ENCODE measurements around the gene CTCFL.

The CTCFL gene

DNA sequence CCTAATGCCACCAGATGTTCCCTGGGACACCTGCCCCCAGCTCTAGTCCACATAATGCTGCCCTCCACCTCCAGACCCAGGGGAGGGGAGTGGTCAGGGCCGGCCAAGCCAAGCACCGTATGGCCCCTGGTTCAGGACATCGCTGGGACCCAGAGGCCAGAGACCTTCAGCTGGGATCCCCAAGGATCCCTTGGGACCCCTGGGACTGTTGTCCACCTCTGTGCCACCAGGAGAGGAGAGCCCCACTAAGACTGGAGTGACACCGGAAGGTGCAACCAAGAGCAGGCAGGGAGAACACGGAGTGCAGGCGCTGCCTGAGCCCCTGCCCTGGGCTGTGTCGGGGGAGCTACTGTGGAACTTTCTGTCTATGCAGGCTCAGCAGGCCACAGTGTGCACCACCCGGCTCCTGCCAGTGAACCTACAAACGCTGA is 43.6 kb downstream of the CTCFL start:
- Histone ChIP-seq H3K27ac (no peak overlapping the region), H3K4me3 (no peak overlapping the region)
- TF ChIP-seq, protein P1, sequence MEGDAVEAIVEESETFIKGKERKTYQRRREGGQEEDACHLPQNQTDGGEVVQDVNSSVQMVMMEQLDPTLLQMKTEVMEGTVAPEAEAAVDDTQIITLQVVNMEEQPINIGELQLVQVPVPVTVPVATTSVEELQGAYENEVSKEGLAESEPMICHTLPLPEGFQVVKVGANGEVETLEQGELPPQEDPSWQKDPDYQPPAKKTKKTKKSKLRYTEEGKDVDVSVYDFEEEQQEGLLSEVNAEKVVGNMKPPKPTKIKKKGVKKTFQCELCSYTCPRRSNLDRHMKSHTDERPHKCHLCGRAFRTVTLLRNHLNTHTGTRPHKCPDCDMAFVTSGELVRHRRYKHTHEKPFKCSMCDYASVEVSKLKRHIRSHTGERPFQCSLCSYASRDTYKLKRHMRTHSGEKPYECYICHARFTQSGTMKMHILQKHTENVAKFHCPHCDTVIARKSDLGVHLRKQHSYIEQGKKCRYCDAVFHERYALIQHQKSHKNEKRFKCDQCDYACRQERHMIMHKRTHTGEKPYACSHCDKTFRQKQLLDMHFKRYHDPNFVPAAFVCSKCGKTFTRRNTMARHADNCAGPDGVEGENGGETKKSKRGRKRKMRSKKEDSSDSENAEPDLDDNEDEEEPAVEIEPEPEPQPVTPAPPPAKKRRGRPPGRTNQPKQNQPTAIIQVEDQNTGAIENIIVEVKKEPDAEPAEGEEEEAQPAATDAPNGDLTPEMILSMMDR (IDR thresholded peaks at IDR 0.05) = no peak
- DNase-seq (ENCODE audit: low spot score) = peak; percentile 50

DNA sequence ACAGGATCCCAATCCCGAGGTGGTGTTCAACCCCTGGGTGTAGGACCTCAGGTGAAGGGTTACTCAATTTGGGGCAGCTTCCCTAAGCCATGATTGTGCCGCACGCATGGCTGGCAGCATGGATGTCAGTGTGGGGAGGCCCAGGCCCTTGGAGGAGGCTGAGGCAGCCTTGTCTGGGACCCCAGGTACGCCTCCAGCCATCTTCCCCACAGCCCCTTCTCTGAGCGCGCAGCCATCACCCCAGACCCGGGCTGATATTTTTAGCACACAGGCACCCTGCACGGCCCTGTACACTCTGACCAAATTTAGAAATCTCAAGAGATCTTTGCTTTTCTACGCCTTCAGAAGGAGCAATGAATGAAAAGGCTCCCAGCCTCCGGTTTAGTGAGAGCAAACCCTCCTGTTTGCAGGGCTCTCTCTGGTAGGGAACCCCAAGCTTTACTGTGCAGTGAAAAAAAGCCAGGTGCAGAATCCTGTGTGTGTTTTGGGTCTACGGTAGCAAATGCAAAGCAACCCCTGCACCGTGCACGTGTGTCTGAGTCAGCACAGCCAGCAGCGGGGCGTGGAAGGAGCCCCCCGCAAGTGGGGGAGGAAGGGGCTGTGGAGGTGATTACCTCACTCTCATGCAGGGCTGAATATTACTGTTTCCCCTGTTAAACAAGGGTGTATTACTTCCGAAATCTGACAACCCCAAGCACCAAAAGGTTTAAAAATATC is 44.3 kb downstream of the CTCFL start:
- peak; percentile 28 for DNase-seq (ENCODE audit: low spot score)
- TF ChIP-seq, protein P1 (IDR thresholded peaks at IDR 0.05) = no peak
- Histone ChIP-seq H3K27ac (no peak overlapping the region), H3K4me3 (peak overlapping the region; percentile 46)

DNA sequence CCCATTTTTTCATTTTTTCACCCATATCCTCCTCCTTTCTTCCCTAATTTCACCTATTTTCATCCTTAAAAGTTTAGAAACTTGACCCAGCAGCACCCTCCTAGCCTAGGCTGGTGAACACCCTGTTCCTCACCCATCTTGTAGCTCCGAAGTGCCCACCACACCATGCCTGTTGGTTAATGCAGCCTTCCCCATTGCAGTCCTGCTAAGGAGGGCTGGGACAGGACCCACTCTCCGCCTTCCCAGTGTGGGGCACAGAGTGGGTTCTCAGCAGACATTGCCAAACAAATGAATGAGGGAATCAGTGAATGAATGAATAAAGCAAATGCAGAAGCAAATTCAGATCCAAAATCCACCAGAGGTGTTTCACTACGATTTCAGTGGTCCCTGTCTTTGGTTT is 45.7 kb downstream of the CTCFL start:
- peak; percentile 29 for DNase-seq (ENCODE audit: low spot score)
- TF ChIP-seq, protein P1 (IDR thresholded peaks at IDR 0.05) = no peak
- H3K27ac ChIP-seq = no peak overlapping the region
- no peak overlapping the region for H3K4me3 ChIP-seq

DNA sequence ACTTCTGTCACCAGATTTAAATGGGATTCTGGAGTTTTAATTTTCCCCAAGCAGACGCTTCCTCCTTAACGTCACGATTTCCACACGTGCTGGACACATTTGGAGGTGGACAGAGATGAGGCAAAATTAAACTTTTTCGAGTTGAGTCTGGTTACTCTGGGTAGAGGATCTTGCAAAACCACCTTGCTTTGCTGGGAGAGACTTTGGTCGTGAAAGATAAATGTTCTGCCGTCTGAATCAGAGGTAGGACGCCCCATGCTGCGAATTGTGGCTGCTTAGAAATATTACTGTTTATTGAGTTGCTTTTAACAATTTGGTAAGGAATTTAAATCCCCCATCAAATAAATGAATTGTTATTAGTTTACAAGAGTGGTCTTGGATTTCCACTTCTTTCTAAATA is 46.8 kb downstream of the CTCFL start:
- Histone ChIP-seq H3K27ac (no peak overlapping the region), H3K4me3 (no peak overlapping the region)
- TF ChIP-seq, protein P1 (IDR thresholded peaks at IDR 0.05) = no peak
- peak; percentile 5 for DNase-seq (ENCODE audit: low spot score)

DNA sequence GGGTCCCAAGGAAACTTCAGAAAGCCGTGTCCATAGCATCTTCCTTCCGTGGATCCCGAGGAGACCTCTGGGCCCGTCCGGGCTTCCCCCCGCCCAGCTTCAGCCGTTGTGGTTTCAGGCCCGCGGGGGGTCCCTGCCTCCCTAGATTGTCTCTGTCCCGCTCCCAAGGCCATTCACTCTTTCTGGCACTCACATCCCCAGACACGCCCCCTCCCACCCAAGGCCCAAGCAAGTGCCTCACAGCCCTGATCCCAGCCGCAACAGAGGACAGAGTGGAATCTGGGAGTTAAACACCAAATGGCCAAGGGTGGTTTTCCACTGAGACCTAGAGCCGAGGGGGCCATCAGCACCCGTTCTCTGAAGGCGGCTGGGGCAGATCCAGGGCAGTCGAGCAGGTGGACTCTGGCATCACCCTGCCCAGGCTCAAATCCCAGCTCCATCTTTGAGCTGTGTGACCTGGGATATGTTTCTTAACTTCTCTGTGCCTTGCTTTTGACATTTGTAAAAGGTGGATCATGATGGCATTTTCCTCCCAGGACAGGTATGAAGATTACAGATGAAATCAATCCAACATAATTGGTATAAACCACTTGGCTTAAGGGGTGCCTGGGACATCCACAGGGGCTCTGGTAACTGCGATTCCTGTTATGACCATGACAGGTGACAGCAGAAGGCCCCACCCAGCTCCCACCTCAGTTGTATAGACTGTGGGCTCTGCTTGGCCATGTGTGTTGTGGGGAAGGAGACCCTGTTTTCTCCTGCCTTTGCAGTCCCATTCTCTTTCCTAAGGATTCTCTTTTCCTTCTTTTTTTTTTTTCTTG is 48.1 kb downstream of the CTCFL start:
- TF ChIP-seq, protein P1 (IDR thresholded peaks at IDR 0.05) = no peak
- no peak overlapping the region for H3K27ac ChIP-seq
- H3K4me3 ChIP-seq = no peak overlapping the region
- DNase-seq (ENCODE audit: low spot score) = peak; percentile 62

DNA sequence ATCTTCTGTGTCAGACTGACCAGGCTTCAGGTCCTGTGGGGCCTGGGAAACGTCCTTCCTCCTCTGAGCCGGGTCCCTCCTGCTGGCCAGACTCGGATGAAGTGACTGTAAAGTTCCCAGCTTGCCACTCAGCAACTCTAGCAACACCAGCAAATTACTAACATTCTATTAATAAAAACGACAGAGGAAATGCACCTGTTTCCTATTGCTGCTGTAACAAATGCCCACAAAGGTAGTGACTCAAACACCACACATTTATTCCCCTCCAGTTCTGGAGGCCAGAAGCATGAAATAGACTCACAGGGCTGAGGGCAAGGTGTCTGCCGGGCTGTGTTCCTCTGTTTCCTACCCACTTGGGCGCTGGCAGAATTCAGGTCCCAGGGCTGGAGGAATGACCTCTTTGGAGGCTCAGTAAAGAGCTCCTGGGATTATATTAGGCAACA is 48.8 kb downstream of the CTCFL start:
- no peak overlapping the region for H3K27ac ChIP-seq

More for the DNA sequence above, 48.8 kb downstream of the CTCFL start:
- TF ChIP-seq, protein P1 (IDR thresholded peaks at IDR 0.05) = no peak
- no peak overlapping the region for H3K4me3 ChIP-seq
- peak; percentile 49 for DNase-seq (ENCODE audit: low spot score)
